Lower leg skin (tissue), 3 donors: ENCODE measurements around the gene VEZT.

Experiments used
- POLR2A ChIP-seq, 2 donors: fragments of 450-650 bp; IDR thresholded peaks; one replicate each; pipeline ENCODE4 v1.6.1; 2016 to 2017; ENCODE audit warnings: antibody characterized with exemption in 2 of 2, mild to moderate bottlenecking in 1 of 2, moderate library complexity in 1 of 2
- TF ChIP-seq, protein P1 (sequence below), 3 donors: fragments of 450-650 bp; IDR thresholded peaks; one replicate each; pipeline ENCODE4 v1.5.1; 2016; ENCODE audit warnings: antibody characterized with exemption in 3 of 3, mild to moderate bottlenecking in 3 of 3, moderate library complexity in 2 of 3

DNA sequence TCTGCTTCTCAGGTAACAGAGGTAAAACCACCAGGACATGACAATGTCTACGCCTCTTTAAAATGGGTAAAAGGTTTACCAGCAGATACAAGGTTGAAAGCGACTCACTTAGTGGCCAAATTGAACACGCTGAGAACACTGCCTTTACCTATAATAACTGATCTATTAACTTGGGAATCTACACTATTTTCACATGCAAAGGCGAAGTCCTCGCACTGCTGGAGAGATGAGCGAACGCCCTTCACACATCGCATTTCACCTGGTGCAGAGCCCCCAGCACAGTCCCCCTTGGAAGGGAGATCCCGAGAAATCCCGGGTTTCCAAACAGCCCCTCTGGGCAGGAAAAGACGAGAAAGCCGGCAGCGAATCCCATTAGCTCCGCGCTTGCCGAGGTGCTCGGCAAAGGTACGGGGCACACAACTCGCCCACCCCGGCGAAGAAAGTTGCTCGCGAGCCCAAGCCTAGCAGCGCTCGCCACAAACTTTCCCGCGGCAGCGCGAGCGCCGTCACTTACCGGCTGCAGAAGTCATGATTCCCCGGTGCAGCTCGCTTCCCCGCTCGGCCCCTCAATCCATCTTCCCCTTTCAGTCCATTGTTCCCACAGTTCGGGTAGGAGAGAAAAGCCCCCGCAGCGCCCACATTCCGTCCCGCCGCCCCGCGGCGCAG, 763 bp upstream of the VEZT start:
- TF ChIP-seq, protein P1, sequence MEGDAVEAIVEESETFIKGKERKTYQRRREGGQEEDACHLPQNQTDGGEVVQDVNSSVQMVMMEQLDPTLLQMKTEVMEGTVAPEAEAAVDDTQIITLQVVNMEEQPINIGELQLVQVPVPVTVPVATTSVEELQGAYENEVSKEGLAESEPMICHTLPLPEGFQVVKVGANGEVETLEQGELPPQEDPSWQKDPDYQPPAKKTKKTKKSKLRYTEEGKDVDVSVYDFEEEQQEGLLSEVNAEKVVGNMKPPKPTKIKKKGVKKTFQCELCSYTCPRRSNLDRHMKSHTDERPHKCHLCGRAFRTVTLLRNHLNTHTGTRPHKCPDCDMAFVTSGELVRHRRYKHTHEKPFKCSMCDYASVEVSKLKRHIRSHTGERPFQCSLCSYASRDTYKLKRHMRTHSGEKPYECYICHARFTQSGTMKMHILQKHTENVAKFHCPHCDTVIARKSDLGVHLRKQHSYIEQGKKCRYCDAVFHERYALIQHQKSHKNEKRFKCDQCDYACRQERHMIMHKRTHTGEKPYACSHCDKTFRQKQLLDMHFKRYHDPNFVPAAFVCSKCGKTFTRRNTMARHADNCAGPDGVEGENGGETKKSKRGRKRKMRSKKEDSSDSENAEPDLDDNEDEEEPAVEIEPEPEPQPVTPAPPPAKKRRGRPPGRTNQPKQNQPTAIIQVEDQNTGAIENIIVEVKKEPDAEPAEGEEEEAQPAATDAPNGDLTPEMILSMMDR (IDR thresholded peaks at IDR 0.05) = no peak
- no peak for TF ChIP-seq POLR2A (IDR thresholded peaks at IDR 0.05)
